ENCODE data around the gene BAHD1. TPM values are rescaled to one million over a fixed set of nuclear protein-coding genes. Genes with fewer than 3 reads are reported as not detected.

The BAHD1 gene
- total and polyA plus RNA-seq, 11 donors = 7.8 to 28.4 (median 16.1) TPM

DNA sequence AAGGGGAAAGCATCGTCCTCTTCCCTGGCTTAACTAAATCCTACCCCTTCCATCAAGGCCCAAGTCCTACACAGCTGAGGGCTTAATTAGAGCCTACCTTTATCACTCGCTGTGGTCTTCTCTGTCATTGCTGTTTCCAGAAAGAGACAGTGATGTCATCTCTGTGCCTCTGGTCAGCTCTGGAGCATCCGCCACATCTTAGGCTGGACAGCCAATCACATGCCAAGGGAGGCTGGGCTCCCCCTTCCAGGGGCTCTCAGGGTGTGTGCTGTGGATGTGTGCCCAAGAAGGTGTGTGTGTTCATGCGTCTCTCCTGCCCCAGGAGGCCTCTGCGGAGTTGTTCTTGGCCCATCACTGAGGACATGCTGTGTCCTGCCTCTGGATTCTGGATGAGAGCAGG, 72.9 kb downstream of the BAHD1 start:
- peaks cover 0 to 27% (median 0%) of the 10 kb centered on the region in 9 donors for H3K27me3 ChIP-seq
- DNase-seq (no peak), ATAC-seq (no peak)
- TF ChIP-seq CTCF (IDR thresholded peaks at IDR 0.05) (no peak), POLR2A (IDR thresholded peaks at IDR 0.05) (no peak)
- no peak overlapping the region for H3K27ac ChIP-seq
- no peak overlapping the region for H3K4me3 ChIP-seq
- H3K36me3 ChIP-seq = no peaks in the 10 kb centered on the region
- H3K4me1 ChIP-seq = peaks cover 0 to 16% (median 10%) of the 10 kb centered on the region in 12 donors
- intact Hi-C loops (cut with DNase I) = loop anchor here in 2 of 10 donors (5.0 to 10.0 kb wide), 3 partner anchors 51 to 79 kb away; partner anchors contain the start of genes BAHD1 (in 1 of the 2), CCDC32 (in 1 of the 2), KNL1 (in 1 of the 2) and RPUSD2 (in 1 of the 2)
- 84 to 92% (median 86%) methylated on average over 3 to 5 of the region's 5 CpGs for WGBS, 4 donors
- H3K9me3 ChIP-seq = no peaks in the 10 kb centered on the region

- Histone ChIP-seq H3K4me1 (peaks cover 0 to 8% (median 4%) of the 10 kb centered on the region in 12 donors), H3K9me3 (no peaks in the 10 kb centered on the region), H3K27me3 (peaks cover 0 to 9% (median 0%) of the 10 kb centered on the region in 9 donors), H3K27ac (no peak overlapping the region), H3K36me3 (no peaks in the 10 kb centered on the region), H3K4me3 (no peak overlapping the region)
- no peak for DNase-seq
- WGBS, 4 donors = 93 to 97% (median 95%) methylated on average over 2 of the region's 2 CpGs
- ATAC-seq = no peak
- intact Hi-C loops (cut with DNase I) = loop anchor here in 3 of 10 donors (5.0 to 10.0 kb wide), 3 partner anchors 46 to 376 kb away; partner anchors contain the start of genes VPS18 (in 2 of the 3), CCDC32 (in 1 of the 3) and RPUSD2 (in 1 of the 3)
- no peak for TF ChIP-seq CTCF (IDR thresholded peaks at IDR 0.05)
- no peak for TF ChIP-seq POLR2A (IDR thresholded peaks at IDR 0.05)
Measured at GRCh38 chr15:40516322-40516721, 75.6 kb downstream of the BAHD1 start.

Other genes starting within 250 kb of the BAHD1 start
- 10 to 100 TPM in 2 of 9 donors, 1 to 10 TPM in 7; 5.0 to 17.4 (median 8.0) TPM for gene PAK6, start 201.9 kb upstream of the BAHD1 start, total RNA-seq
- 1 to 10 TPM in 1 of 2 donors, under 1 TPM in 1; 0.93 to 3.8 TPM for gene PAK6, start 201.9 kb upstream of the BAHD1 start, polyA plus RNA-seq
- under 1 TPM in 5 of 9 donors, not detected in 4; 0.27 to 0.57 (median 0.45) TPM for gene ANKRD63, start 157.9 kb upstream of the BAHD1 start, total RNA-seq
- not detected for gene ANKRD63, start 157.9 kb upstream of the BAHD1 start, polyA plus RNA-seq
- 10 to 100 TPM in 2 of 9 donors, 1 to 10 TPM in 7; 1.6 to 46.2 (median 4.8) TPM for gene PLCB2, start 133.0 kb upstream of the BAHD1 start, total RNA-seq
- 1 to 10 TPM; 3.5 to 7.7 TPM for gene PLCB2, start 133.0 kb upstream of the BAHD1 start, polyA plus RNA-seq
- gene INAFM2, start 117.3 kb upstream of the BAHD1 start, total RNA-seq = 10 to 100 TPM; 28.6 to 92.7 (median 40.1) TPM
- gene INAFM2, start 117.3 kb upstream of the BAHD1 start, polyA plus RNA-seq = 10 to 100 TPM; 27.9 to 34.8 TPM
- gene CCDC9B, start 100.0 kb upstream of the BAHD1 start, total RNA-seq = 100 to 1,000 TPM in 7 of 9 donors, 10 to 100 TPM in 2; 54.1 to 165 (median 119) TPM
- gene CCDC9B, start 100.0 kb upstream of the BAHD1 start, polyA plus RNA-seq = 100 to 1,000 TPM in 1 of 2 donors, 10 to 100 TPM in 1; 38.0 to 121 TPM
- not detected for gene PHGR1, start 89.9 kb upstream of the BAHD1 start, total RNA-seq
- 1 to 10 TPM in 1 of 2 donors, under 1 TPM in 1; 0.71 to 1.4 TPM for gene PHGR1, start 89.9 kb upstream of the BAHD1 start, polyA plus RNA-seq
- 1 to 10 TPM in 2 of 9 donors, under 1 TPM in 7; 0.13 to 1.1 (median 0.40) TPM for gene DISP2, start 82.7 kb upstream of the BAHD1 start, total RNA-seq
- 1 to 10 TPM in 1 of 2 donors, under 1 TPM in 1; 0.10 to 1.8 TPM for gene DISP2, start 82.7 kb upstream of the BAHD1 start, polyA plus RNA-seq
- 10 to 100 TPM in 4 of 9 donors, 1 to 10 TPM in 5; 8.9 to 20.1 (median 9.9) TPM for gene KNSTRN, start 58.2 kb upstream of the BAHD1 start, total RNA-seq
- gene KNSTRN, start 58.2 kb upstream of the BAHD1 start, polyA plus RNA-seq = 10 to 100 TPM in 1 of 2 donors, 1 to 10 TPM in 1; 8.0 to 16.7 TPM
- gene IVD, start 35.2 kb upstream of the BAHD1 start, total RNA-seq = 100 to 1,000 TPM in 4 of 9 donors, 10 to 100 TPM in 5; 72.1 to 130 (median 99.8) TPM
- gene IVD, start 35.2 kb upstream of the BAHD1 start, polyA plus RNA-seq = 10 to 100 TPM; 52.9 to 56.2 TPM
- 10 to 100 TPM in 3 of 9 donors, 1 to 10 TPM in 6; 6.4 to 10.8 (median 8.6) TPM for gene CHST14, start 30.0 kb downstream of the BAHD1 start, total RNA-seq
- gene CHST14, start 30.0 kb downstream of the BAHD1 start, polyA plus RNA-seq = 1 to 10 TPM; 6.0 to 6.2 TPM
- 10 to 100 TPM; 13.0 to 38.2 (median 23.6) TPM for gene CCDC32, start 124.1 kb downstream of the BAHD1 start, total RNA-seq
- gene CCDC32, start 124.1 kb downstream of the BAHD1 start, polyA plus RNA-seq = 10 to 100 TPM; 28.2 to 34.8 TPM
- gene RPUSD2, start 128.3 kb downstream of the BAHD1 start, total RNA-seq = 10 to 100 TPM in 2 of 9 donors, 1 to 10 TPM in 7; 5.8 to 11.0 (median 9.0) TPM
- gene RPUSD2, start 128.3 kb downstream of the BAHD1 start, polyA plus RNA-seq = 1 to 10 TPM; 8.5 to 9.0 TPM
- 1 to 10 TPM in 4 of 9 donors, under 1 TPM in 4, not detected in 1; 0.11 to 5.9 (median 1.0) TPM for gene KNL1, start 153.3 kb downstream of the BAHD1 start, total RNA-seq
- gene KNL1, start 153.3 kb downstream of the BAHD1 start, polyA plus RNA-seq = under 1 TPM; 0.04 to 0.07 TPM